ENCODE measurements around the gene SEC11A.
"Not testable (repeated sequence)": the region's sequence is repeated elsewhere in the genome, so short reads cannot be mapped to it uniquely, and the experiment has no call there.

Gene SEC11A

GRCh38 chr15:84641871-84642270, 74.1 kb downstream of the SEC11A start:
- DNase-seq (ENCODE audit: low spot score) = not testable (repeated sequence)

- no peak for DNase-seq (ENCODE audit: low spot score)
These were observed 77.8 kb downstream of the SEC11A start for GRCh38 chr15:84638103-84638502.

GRCh38 chr15:84634228-84634837, 81.6 kb downstream of the SEC11A start:
- DNase-seq (ENCODE audit: low spot score) = no peak

GRCh38 chr15:84633311-84634227, 82.4 kb downstream of the SEC11A start:
- DNase-seq (ENCODE audit: low spot score) = peak; percentile 76

GRCh38 chr15:84631706-84632272, 84.2 kb downstream of the SEC11A start:
- DNase-seq (ENCODE audit: low spot score) = no peak

- no peak for DNase-seq (ENCODE audit: low spot score)
These were observed 86.9 kb downstream of the SEC11A start for GRCh38 chr15:84629033-84629432.

- no peak for DNase-seq (ENCODE audit: low spot score)
These were observed 90.8 kb downstream of the SEC11A start for GRCh38 chr15:84625123-84625522.

- DNase-seq (ENCODE audit: low spot score) = no peak
These were observed 91.6 kb downstream of the SEC11A start for GRCh38 chr15:84624359-84624758.

GRCh38 chr15:84621358-84621979, 94.5 kb downstream of the SEC11A start:
- DNase-seq (ENCODE audit: low spot score) = no peak

- no peak for DNase-seq (ENCODE audit: low spot score)
These were observed 95.3 kb downstream of the SEC11A start for GRCh38 chr15:84620626-84621025.

Data from ecto neural progenitor cell (in vitro differentiated cells).